SK-N-SH (cell line): ENCODE measurements around the gene ABLIM1. TPM values are rescaled to one million over a fixed set of nuclear protein-coding genes. Genes with fewer than 3 reads are reported as not detected.

Source experiments
- CTCF ChIA-PET: fragments of 300-600, 350-600 bp; formaldehyde crosslinking; extraction: SDS; loops from one replicate; lab custom pipeline; 2021; lab: Yijun Ruan, JAX
- POLR2A ChIA-PET: fragments of 350-600 bp; sonication (Branson Sonifier 250); formaldehyde crosslinking; extraction: SDS; loops from one replicate; lab custom pipeline; 2020; ENCODE audit warnings: antibody characterized with exemption, inconsistent platforms; lab: Yijun Ruan, JAX
- DNase-seq: peaks from one replicate; pipeline ENCODE4 v3.0.0; 2012
- H2AFZ ChIP-seq: fragments of 200-600 bp; sonication (generic); 2 replicates; pipeline ENCODE4 v1.8.1; 2016; ENCODE audit warnings: antibody characterized with exemption, mild to moderate bottlenecking, low read depth
- H3F3A ChIP-seq: fragments of 200-600 bp; sonication (generic); replicated peaks from 2 replicates; pipeline ENCODE3; 2016; ENCODE audit warnings: antibody characterized with exemption, mild to moderate bottlenecking; ENCODE audit not compliant: insufficient read depth
- H3K27ac ChIP-seq, 2 experiments: fragments of 200-500 bp in 1 of 2; fragments of 200-600 bp in 1 of 2; sonication (Bioruptor generic) in 1 of 2; sonication (generic), shearing (Covaris generic) in 1 of 2; 2 replicates each; pipeline versions ENCODE4 v1.5.1 to v1.6.1; 2014 to 2016; ENCODE audit warnings: low read depth in 2 of 2, inconsistent platforms in 1 of 2, low read length in 1 of 2, mild to moderate bottlenecking in 1 of 2, mixed read lengths in 1 of 2
- H3K27me3 ChIP-seq: fragments of 200-600 bp; sonication (generic), shearing (Covaris generic); 2 replicates; pipeline ENCODE4 v1.6.1; 2016; ENCODE audit warnings: mixed run types; ENCODE audit not compliant: insufficient read depth
- H3K36me3 ChIP-seq, 2 experiments: fragments of 200-500 bp in 1 of 2; fragments of 200-600 bp in 1 of 2; sonication (Bioruptor generic) in 1 of 2; sonication (generic) in 1 of 2; replicated peaks in 1 of 2; 2 replicates each; pipeline versions ENCODE3 to v1.5.1; 2014 to 2016; ENCODE audit warnings: low read length in 1 of 2, mild to moderate bottlenecking in 1 of 2; ENCODE audit not compliant: insufficient read depth in 2 of 2, control insufficient read depth in 1 of 2
- H3K4me1 ChIP-seq, 2 experiments: fragments of 200-500 bp in 1 of 2; fragments of 200-600 bp in 1 of 2; sonication (Bioruptor generic) in 1 of 2; sonication (generic), shearing (Covaris generic) in 1 of 2; 2 replicates each; pipeline versions ENCODE4 v1.5.1 to v1.6.1; 2014 to 2016; ENCODE audit warnings: low read depth in 1 of 2, low read length in 1 of 2, mixed run types in 1 of 2; ENCODE audit not compliant: insufficient read depth in 2 of 2, control insufficient read depth in 1 of 2
- H3K4me2 ChIP-seq: fragments of 200-600 bp; sonication (generic), shearing (Covaris generic); 2 replicates; pipeline ENCODE4 v1.6.1; 2017; ENCODE audit warnings: mixed run types
- H3K4me3 ChIP-seq, 2 experiments: fragments of 200-500 bp in 1 of 2; fragments of 200-600 bp in 1 of 2; sonication (Bioruptor generic) in 1 of 2; sonication (generic), shearing (Covaris generic) in 1 of 2; 2 replicates each; pipeline versions ENCODE4 v1.5.1 to v1.8.1; 2014 to 2016; ENCODE audit warnings: low read depth in 2 of 2, inconsistent platforms in 1 of 2, low read length in 1 of 2, mild to moderate bottlenecking in 1 of 2, mixed read lengths in 1 of 2, moderate library complexity in 1 of 2
- H3K79me2 ChIP-seq: fragments of 200-600 bp; sonication (generic); 2 replicates; pipeline ENCODE4 v1.8.1; 2017; ENCODE audit warnings: mild to moderate bottlenecking; ENCODE audit not compliant: insufficient read depth
- H3K9ac ChIP-seq: fragments of 200-600 bp; sonication (generic); 2 replicates; pipeline ENCODE4 v1.6.1; 2017; ENCODE audit warnings: mixed run types
- H3K9me2 ChIP-seq: fragments of 200-600 bp; sonication (generic); 2 replicates; pipeline ENCODE4 v1.6.1; 2017; ENCODE audit warnings: mixed run types
- H3K9me3 ChIP-seq: fragments of 200-600 bp; sonication (generic); 2 replicates; pipeline ENCODE4 v1.6.1; 2017; ENCODE audit warnings: mixed run types, mild to moderate bottlenecking, moderate library complexity
- H4K20me1 ChIP-seq: fragments of 200-600 bp; sonication (generic); 2 replicates; pipeline ENCODE4 v1.6.1; 2017; ENCODE audit warnings: mild to moderate bottlenecking, mixed run types; ENCODE audit not compliant: insufficient read depth
- CTCF ChIP-seq: fragments of 200-600 bp; sonication (generic); IDR thresholded peaks from 2 replicates; pipeline ENCODE4 v1.6.1; 2017; ENCODE audit warnings: antibody characterized with exemption, mild to moderate bottlenecking, moderate library complexity
- ELF1 ChIP-seq: IDR thresholded peaks from 2 replicates; pipeline ENCODE4 v1.4.0; 2012
- FOXJ3 ChIP-seq: sonication (generic); formaldehyde crosslinking; IDR thresholded peaks from 2 replicates; pipeline ENCODE4 v1.5.1; 2020; ENCODE audit warnings: mild to moderate bottlenecking, missing genetic modification reagents
- FOXM1 ChIP-seq: IDR thresholded peaks from 2 replicates; pipeline ENCODE4 v1.4.0; 2012; ENCODE audit warnings: low read depth, mild to moderate bottlenecking
- GABPA ChIP-seq: IDR thresholded peaks from 2 replicates; pipeline ENCODE4 v1.4.0; 2012; ENCODE audit warnings: low read depth, mild to moderate bottlenecking
- MAX ChIP-seq: IDR thresholded peaks from 2 replicates; pipeline ENCODE4 v1.4.0; 2012; ENCODE audit warnings: low read depth
- MEF2A ChIP-seq: IDR thresholded peaks from 2 replicates; pipeline ENCODE4 v1.4.0; 2012; ENCODE audit warnings: low read depth, borderline replicate concordance
- NFIC ChIP-seq: IDR thresholded peaks from 2 replicates; pipeline ENCODE4 v1.4.0; 2012; ENCODE audit warnings: borderline replicate concordance
- NRF1 ChIP-seq: IDR thresholded peaks from 2 replicates; pipeline ENCODE4 v1.6.1; 2012; ENCODE audit warnings: low read depth, mild to moderate bottlenecking, low read length
- POLR2AphosphoS5 ChIP-seq: IDR thresholded peaks from 2 replicates; pipeline ENCODE4 v1.6.1; 2012; ENCODE audit warnings: low read depth, low read length
- RCOR1 ChIP-seq: fragments of 150-350 bp; IDR thresholded peaks from 2 replicates; pipeline ENCODE4 v1.6.1; 2017; ENCODE audit warnings: antibody characterized with exemption, low read length
- RFX5 ChIP-seq: IDR thresholded peaks from 2 replicates; pipeline ENCODE4 v1.6.1; 2012; ENCODE audit warnings: mild to moderate bottlenecking, improper control_type of control experiment, low read length
- SIN3A ChIP-seq: IDR thresholded peaks from 2 replicates; pipeline ENCODE4 v1.6.1; 2012; ENCODE audit warnings: low read depth, mild to moderate bottlenecking, low read length, moderate library complexity, borderline replicate concordance
- SMC3 ChIP-seq: IDR thresholded peaks from 2 replicates; pipeline ENCODE4 v1.6.1; 2012; ENCODE audit warnings: low read depth, low read length, improper control_type of control experiment
- ZBTB33 ChIP-seq: IDR thresholded peaks from 2 replicates; pipeline ENCODE4 v1.4.0; 2012; ENCODE audit warnings: low read depth, borderline replicate concordance
- WGBS: methylation state at CpG from one replicate; pipeline ENCODE4 v1.1.6; 2017; ENCODE audit warnings: low lambda C conversion rate; 5-methylcytosine and 5-hydroxymethylcytosine counted together
- polyA plus RNA-seq, 3 experiments: library from polyadenylated mRNA; depleted of rRNA; stranded (reverse); fragments of >200 nt; gene quantifications; 2 replicates each; pipeline ENCODE4 v1.2.3, GENCODE V29; 2012

Gene ABLIM1
- polyA plus RNA-seq, 1 of the 3 experiments (the other 2 are of a cell fraction): 16.1 TPM

- WGBS: 90% methylated on average over 6 of the region's 6 CpGs
- Histone ChIP-seq H3K4me1 (peaks cover 0 to 3% of the 10 kb centered on the region in 2 experiments; a peak in 1 of 4 replicates), H3K9me3 (no peaks in the 10 kb centered on the region), H3K27ac (no peak overlapping the region), H4K20me1 (no peaks in the 10 kb centered on the region), H3F3A (no peaks in the 10 kb centered on the region), H3K36me3 (peaks cover 0 to 33% of the 10 kb centered on the region in 2 experiments), H3K4me3 (no peak overlapping the region), H3K9ac (no peak overlapping the region), H2AFZ (no peak overlapping the region), H3K79me2 (no peaks in the 10 kb centered on the region), H3K4me2 (no peak overlapping the region), H3K27me3 (no peaks in the 10 kb centered on the region), H3K9me2 (no peaks in the 10 kb centered on the region)
- ChIA-PET CTCF (no interaction called here), POLR2A (no interaction called here)
- DNase-seq: no peak
- TF ChIP-seq SIN3A (no peak), MAX (no peak), FOXM1 (no peak), NFIC (no peak), RFX5 (no peak), MEF2A (no peak), POLR2AphosphoS5 (no peak), GABPA (no peak), SMC3 (no peak), NRF1 (no peak), CTCF (no peak), RCOR1 (no peak), FOXJ3 (CRISPR knock-in tag) (no peak)
Measured at GRCh38 chr10:114445332-114445731, 212.7 kb downstream of the ABLIM1 start.

GRCh38 chr10:114444819-114445218 is 213.3 kb downstream of the ABLIM1 start:
- CTCF ChIA-PET: interaction anchor here (1.8 kb wide), 1 partner anchor 141 kb away, joined by 10 read pairs; no protein-coding TSS in a partner anchor

More at GRCh38 chr10:114444819-114445218, 213.3 kb downstream of the ABLIM1 start:
- no peak overlapping the region for H3K4me3 ChIP-seq
- H2AFZ ChIP-seq: no peak overlapping the region
- no peaks in the 10 kb centered on the region for H3F3A ChIP-seq
- POLR2A ChIA-PET: no interaction called here
- no peak for TF ChIP-seq ZBTB33
- TF ChIP-seq POLR2AphosphoS5: no peak
- TF ChIP-seq GABPA: no peak
- no peak for TF ChIP-seq FOXM1
- TF ChIP-seq SIN3A: no peak
- TF ChIP-seq ELF1: no peak
- no peak overlapping the region for H3K4me2 ChIP-seq
- no peaks in the 10 kb centered on the region for H3K79me2 ChIP-seq
- no peaks in the 10 kb centered on the region for H3K27me3 ChIP-seq
- no peak overlapping the region for H3K27ac ChIP-seq
- H3K36me3 ChIP-seq: peaks cover 0 to 36% of the 10 kb centered on the region in 2 experiments
- H3K9me2 ChIP-seq: no peaks in the 10 kb centered on the region
- no peaks in the 10 kb centered on the region for H4K20me1 ChIP-seq
- peaks cover 0 to 3% of the 10 kb centered on the region in 2 experiments; a peak in 1 of 4 replicates for H3K4me1 ChIP-seq
- no peak for DNase-seq
- H3K9me3 ChIP-seq: no peaks in the 10 kb centered on the region
- no peak overlapping the region for H3K9ac ChIP-seq
